ENCODE measurements around the gene EPHA6. TPM values are rescaled to one million over a fixed set of nuclear protein-coding genes. Genes with fewer than 3 reads are reported as not detected.

EPHA6 gene
- total and polyA plus RNA-seq, 2 donors (not counting 3 experiments of a cell fraction or from before 2014, with no cell fraction given) = not detected

DNA sequence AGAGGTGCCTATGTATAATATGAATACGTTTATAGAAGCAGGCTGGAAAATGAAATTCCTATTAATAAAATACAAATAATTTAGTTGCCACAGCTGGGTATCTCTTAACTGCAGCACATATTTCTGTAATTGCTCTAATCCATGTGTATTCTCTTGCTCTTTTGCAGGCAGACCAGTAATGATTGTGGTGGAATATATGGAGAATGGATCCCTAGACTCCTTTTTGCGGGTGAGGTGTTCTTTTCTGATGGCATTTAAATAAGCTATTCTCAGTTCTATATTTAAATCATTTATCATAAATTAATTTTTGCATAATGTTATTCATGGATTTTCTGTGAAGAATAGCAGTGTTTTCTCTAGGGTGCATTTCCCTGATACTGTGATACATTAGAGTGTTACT lies 796.2 kb downstream of the EPHA6 start:
- TF ChIP-seq, protein P1, sequence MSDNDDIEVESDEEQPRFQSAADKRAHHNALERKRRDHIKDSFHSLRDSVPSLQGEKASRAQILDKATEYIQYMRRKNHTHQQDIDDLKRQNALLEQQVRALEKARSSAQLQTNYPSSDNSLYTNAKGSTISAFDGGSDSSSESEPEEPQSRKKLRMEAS (IDR thresholded peaks at IDR 0.05; ENCODE audit: insufficient read depth, insufficient read length) = no peak
- no peak for TF ChIP-seq POLR2AphosphoS5 (IDR thresholded peaks at IDR 0.05; ENCODE audit: insufficient read depth, low read depth, low read length)
- no peak for TF ChIP-seq FOS (IDR thresholded peaks at IDR 0.05; ENCODE audit: borderline replicate concordance, insufficient read depth, low read length)
- TF ChIP-seq, protein P2, sequence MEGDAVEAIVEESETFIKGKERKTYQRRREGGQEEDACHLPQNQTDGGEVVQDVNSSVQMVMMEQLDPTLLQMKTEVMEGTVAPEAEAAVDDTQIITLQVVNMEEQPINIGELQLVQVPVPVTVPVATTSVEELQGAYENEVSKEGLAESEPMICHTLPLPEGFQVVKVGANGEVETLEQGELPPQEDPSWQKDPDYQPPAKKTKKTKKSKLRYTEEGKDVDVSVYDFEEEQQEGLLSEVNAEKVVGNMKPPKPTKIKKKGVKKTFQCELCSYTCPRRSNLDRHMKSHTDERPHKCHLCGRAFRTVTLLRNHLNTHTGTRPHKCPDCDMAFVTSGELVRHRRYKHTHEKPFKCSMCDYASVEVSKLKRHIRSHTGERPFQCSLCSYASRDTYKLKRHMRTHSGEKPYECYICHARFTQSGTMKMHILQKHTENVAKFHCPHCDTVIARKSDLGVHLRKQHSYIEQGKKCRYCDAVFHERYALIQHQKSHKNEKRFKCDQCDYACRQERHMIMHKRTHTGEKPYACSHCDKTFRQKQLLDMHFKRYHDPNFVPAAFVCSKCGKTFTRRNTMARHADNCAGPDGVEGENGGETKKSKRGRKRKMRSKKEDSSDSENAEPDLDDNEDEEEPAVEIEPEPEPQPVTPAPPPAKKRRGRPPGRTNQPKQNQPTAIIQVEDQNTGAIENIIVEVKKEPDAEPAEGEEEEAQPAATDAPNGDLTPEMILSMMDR (IDR thresholded peaks at IDR 0.05; ENCODE audit: extremely low read depth in 1 of 2, insufficient read depth in 1 of 2, low read depth in 1 of 2, low read length in 2 of 2) = no peak
- no peak for TF ChIP-seq JUN (IDR thresholded peaks at IDR 0.05; ENCODE audit: borderline replicate concordance, insufficient read depth, insufficient read length, low read depth)
- TF ChIP-seq EZH2 (IDR thresholded peaks at IDR 0.05; ENCODE audit: borderline replicate concordance, low read depth, low read length, severe bottlenecking) = no peak
- TF ChIP-seq MYC (IDR thresholded peaks at IDR 0.05; ENCODE audit: low read depth, low read length) = no peak
- no peak for TF ChIP-seq GATA2 (IDR thresholded peaks at IDR 0.05; ENCODE audit: insufficient read depth, insufficient read length, low read depth, low read length)
- TF ChIP-seq POLR2A (IDR thresholded peaks at IDR 0.05; ENCODE audit: low read depth, low read length) = no peak
- Histone ChIP-seq H3K4me1 (ENCODE audit: control insufficient read depth, extremely low read depth, insufficient read depth, low read length) (no peaks in the 10 kb centered on the region), H3K9me1 (replicated peaks; ENCODE audit: control insufficient read depth, extremely low read depth, insufficient read depth, low read length) (no peaks in the 10 kb centered on the region), H3K9me3 (replicated peaks; ENCODE audit: control insufficient read depth, insufficient read depth, low read length) (no peaks in the 10 kb centered on the region), H2AFZ (ENCODE audit: low read depth, low read length) (no peak overlapping the region), H3K9ac (replicated peaks; ENCODE audit: extremely low read depth, insufficient read depth, low read length) (no peak overlapping the region), H3K4me3 (replicated peaks in 1 of 3; ENCODE audit: insufficient read depth in 1 of 3, low read depth in 1 of 3, low read length in 3 of 3) (no peak overlapping the region), H3K27ac (ENCODE audit: insufficient read depth, low read depth, low read length) (no peak overlapping the region), H3K27me3 (ENCODE audit: control insufficient read depth in 2 of 2, insufficient read depth in 2 of 2, low read length in 2 of 2) (no peaks in the 10 kb centered on the region), H3K36me3 (ENCODE audit: control insufficient read depth in 2 of 2, extremely low read depth in 1 of 2, insufficient read depth in 2 of 2, low read length in 2 of 2) (no peaks in the 10 kb centered on the region), H3K4me2 (ENCODE audit: insufficient read depth, low read length) (no peak overlapping the region), H4K20me1 (replicated peaks; ENCODE audit: control insufficient read depth, extremely low read depth, insufficient read depth, low read length) (no peaks in the 10 kb centered on the region), H3K79me2 (ENCODE audit: control insufficient read depth, insufficient read depth, low read length) (no peaks in the 10 kb centered on the region)
- intact Hi-C loops (cut with micrococcal nuclease) = no loop called here
- ChIA-PET POLR2A (no interaction called here), CTCF (no interaction called here)
- dilution Hi-C loops (cut with MboI; ENCODE audit: extremely low pct_ligation_motif_present, low sequenced_read_pairs) = no loop called here
- BruUV-seq (replicated peaks) = no TSS peak
- DNase-seq (ENCODE audit: low read depth, low spot score) = no peak
- FAIRE-seq = no peak

All from endothelial cell of umbilical vein (primary cell).